ENCODE results near the gene KCNC4.
A peak's percentile ranks its signal among the peaks of the same experiment; 100 is the strongest.

KCNC4 gene

DNA sequence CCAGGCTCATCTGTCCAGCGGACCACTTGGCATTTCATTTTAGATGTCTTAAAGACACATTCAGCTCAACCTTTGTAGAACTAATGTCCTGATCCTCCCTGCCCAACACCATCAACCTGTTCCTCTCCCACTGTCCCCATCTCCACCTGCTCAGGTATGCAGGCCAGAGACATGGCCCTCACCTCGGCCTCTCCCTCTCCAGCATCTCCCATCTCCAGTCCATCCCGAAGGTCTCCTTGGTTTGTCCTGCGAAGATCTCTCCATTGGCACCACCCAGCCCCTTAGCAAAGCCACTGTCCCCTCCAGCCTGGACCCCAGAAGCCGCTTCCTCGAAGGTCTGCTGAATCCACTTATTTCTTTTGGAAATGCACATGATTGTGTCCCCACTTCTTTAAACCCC, 20.9 kb upstream of the KCNC4 start:
- no peak for DNase-seq

GRCh38 chr1:110190282-110190929, 19.7 kb upstream of the KCNC4 start:
- no peak for DNase-seq

GRCh38 chr1:110192541-110192940, 17.6 kb upstream of the KCNC4 start:
- no peak for DNase-seq

GRCh38 chr1:110195196-110195595, 14.9 kb upstream of the KCNC4 start:
- no peak for DNase-seq

- DNase-seq = no peak
Observed at GRCh38 chr1:110196917-110197765, 13.0 kb upstream of the KCNC4 start.

- no peak for DNase-seq
Observed at GRCh38 chr1:110197905-110198629, 12.0 kb upstream of the KCNC4 start.

DNA sequence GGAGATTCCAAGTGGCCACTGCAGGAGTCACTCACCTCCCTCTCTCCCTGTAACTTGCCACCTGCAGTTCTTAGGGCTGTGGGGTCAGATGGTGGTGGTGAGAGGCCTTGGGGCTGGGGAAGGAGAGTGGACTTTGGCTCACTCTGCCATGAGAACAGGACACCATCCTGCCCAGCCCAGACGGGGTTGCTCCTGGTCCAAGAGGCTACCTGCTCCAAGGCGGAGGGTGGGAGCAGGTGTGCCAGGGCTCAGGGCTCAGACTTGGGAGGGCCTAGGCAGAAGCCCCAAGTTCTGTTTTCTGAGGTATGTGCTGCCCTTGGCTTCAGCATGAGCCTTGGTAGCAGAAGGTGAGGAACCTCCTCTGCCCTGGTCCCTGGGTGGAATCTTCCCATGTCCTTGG, 11.4 kb upstream of the KCNC4 start:
- DNase-seq = no peak

GRCh38 chr1:110200190-110200589, 9.9 kb upstream of the KCNC4 start:
- no peak for DNase-seq

DNA sequence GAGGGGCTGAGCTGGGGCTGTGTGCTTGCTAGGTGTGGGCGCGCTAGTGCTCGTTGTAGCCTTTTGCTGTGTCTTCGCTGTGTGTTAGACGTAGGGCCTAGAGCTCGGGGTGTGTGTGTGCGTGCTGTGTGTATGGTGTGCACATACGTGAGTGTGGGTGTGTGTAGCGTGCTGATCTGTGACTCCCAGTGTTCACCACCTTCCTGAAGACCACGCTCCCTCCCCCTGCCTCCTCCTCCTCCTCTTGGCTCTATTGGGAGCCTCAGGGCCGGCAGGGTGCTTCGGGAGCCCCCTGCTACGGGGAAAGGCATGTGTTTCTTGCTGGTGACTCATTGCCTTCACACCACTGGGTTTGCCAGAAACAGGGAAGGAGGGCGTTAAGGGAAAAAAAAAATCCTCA, 9.4 kb upstream of the KCNC4 start:
- DNase-seq = no peak

DNA sequence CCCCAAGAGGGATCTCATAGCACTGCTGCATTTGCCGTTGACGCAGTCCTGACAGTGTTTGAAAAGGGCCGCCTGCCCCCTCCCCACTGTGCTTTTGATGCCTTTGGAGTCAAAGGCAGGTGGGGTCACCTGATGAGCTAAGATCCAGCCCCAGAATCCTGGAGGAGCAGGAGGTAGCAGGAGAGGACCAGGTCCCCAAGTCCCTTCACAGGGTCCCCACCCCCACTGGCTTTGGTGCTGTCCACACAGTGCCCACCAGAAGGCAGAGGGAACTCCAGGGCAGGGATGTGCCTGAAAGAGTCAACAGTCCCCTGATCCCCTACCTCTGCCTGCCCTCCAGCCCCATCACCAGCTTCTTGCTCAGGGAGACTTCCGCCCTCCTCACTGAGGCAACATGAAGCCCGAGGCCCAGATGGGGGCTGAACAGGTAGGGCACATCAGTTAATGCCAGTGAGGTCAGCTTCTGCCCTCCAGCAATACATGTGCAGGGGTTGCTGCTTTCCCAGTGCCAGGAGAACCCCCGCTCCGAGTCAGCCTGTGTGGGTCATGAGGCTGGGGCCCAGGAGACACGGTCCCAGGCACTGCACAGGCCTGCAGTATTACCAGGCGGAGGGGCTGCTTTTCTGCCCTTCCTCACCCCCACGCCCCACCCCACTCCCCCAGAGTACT, 8.8 kb upstream of the KCNC4 start:
- DNase-seq = no peak

GRCh38 chr1:110203021-110203661, 7.0 kb upstream of the KCNC4 start:
- DNase-seq = peak; percentile 62

- DNase-seq = no peak
Observed at GRCh38 chr1:110205156-110205555, 5.0 kb upstream of the KCNC4 start.

DNA sequence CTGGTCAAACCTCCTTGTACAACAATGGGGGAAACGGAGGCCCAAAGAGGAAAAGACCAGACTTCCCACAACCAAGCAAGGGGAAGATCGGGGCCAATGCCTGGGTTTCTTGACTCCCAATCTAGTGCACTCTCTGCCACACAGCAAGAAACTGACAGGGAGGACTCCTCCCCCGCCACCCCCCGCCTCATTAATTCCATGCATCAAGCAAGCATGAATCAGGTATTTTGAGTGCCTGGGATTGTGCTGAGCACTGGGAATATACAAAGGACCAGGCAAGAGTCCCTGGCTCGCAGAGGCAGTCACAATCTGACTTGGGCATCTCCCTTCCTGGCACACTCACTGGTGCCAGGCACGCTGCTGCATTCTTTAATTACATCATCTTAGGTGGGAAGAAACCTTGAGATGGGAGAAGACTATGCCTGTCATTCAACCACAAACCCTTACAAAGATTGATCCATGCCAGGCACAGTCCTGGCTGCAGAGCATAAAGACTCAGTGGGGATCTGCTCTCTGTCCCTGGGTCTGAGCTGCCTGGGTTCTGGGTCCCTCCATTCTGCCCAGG, 4.4 kb upstream of the KCNC4 start:
- DNase-seq = no peak

DNA sequence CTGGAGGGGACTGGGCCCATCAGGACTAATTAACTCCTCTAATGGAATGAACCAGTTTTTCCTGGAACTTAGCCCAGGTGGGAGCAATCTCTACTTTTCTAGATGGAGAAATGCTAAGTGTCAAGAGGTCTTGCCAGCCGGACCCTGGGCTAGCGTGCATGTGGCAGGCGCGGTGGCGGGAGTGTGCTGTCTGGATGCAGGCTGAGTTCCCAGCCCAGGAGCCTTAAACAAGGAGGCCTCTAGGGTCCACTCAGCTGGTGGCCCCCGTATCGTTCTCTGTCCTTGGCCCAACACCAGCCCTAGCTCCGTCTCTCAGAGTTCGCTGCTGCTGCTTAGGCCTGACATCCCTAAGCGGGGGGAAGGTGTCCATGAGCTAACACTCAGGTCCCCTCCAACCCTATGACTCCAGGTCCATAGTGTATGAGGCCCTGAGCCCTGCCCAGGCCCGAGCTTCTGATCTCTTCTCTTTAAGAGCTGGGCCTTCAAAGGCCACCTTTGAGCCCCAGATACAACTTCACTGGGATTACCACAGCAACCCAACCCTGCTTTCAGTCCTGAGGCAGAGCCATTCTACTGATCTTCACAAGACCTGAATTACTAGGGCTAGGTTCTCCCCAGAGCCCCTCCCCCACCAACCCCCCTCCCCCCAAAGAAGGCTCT, 3.7 kb upstream of the KCNC4 start:
- DNase-seq = no peak

GRCh38 chr1:110207831-110208230, 2.3 kb upstream of the KCNC4 start:
- no peak for DNase-seq

DNA sequence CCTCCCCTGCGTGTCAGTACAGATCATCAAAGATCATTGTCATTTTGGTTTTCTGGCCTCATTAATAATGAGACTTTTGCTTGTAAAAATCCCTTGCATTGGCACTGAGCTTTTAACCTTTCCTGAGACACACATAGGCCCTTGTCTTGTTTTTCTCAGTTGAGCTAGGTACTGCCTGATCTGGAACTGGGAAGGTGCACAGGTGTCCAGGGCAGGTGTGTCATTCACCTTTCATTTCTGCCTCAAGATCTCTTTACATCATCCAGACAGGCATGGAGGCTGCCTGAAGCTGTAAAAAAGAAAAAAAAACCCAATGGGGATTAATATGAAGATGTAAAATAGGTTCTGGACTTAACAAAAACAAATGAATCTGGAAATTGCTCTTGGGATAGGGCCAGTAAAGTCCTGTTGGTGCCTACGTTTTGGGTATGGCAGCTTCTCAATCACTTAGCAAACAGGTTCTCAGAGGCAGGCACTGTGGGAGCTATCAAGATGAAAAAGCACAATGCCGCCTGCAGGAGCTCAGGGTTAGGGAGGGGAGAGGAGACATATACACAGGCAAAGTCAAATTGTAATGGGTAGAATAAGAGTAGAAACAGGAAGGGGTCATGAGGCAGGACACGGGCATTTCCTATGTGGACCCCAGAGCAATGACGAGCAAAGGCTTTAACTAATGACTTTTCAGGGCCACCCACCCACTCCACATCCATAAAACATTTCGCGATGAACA, 1.0 kb upstream of the KCNC4 start:
- no peak for DNase-seq

DNA sequence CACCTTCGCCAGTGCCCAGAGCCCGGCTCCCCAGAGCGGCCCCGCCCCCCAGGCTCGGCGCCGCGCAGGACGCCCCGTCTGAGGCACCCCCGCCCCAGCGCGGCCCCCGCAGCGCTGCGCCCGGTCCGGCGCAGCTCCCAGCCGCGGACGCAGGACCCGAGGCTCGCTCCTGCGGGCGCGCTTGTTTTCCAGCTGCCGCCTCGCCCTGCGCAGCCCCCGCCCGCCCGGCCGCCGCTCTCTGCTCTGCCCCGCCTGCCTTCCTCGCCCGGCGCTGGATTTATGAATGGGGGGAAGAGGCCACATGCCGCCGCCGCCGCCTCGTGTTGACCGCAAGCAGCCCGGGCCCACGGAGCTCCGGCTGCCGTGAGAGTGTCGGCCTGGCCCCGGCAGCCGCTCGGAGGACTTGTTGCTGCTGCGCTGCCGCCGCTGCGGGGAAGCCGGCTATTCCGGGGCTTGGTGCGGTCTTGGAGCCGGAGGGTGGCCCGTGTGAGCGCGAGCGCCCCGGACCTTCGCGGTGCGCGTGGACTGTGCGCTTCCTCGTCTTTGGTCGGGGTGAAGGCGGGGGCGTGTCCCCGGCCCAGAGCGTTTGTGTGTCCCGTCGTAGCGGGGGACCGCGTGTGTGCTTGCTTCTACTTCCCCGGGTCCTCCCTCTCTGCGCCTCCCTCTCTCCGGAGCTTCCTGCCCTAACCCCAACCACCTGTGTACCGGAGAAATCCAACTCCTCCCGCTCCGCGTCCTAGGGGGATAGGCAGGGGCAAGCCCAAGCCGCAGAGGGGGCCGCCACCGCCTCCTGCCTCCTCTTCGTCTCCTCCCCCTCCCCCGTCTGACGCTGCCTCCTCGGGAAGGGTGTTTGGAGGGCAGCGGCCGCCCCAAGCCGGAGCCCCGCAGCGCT, 736 bp downstream of the KCNC4 start:
- DNase-seq = no peak

DNA sequence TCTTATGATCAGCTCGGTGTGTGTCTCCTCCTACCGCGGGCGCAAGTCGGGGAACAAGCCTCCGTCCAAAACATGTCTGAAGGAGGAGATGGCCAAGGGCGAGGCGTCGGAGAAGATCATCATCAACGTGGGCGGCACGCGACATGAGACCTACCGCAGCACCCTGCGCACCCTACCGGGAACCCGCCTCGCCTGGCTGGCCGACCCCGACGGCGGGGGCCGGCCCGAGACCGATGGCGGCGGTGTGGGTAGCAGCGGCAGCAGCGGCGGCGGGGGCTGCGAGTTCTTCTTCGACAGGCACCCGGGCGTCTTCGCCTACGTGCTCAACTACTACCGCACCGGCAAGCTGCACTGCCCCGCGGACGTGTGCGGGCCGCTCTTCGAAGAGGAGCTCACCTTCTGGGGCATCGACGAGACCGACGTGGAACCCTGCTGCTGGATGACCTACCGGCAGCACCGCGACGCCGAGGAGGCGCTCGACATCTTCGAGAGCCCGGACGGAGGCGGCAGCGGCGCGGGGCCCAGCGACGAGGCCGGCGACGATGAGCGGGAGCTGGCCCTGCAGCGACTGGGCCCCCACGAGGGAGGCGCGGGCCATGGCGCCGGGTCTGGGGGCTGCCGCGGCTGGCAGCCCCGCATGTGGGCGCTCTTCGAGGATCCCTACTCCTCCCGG, 1.5 kb downstream of the KCNC4 start:
- DNase-seq = no peak

Data from T1000 (cell line).